DMS153 (cell line): ENCODE results near the gene CGB8.
"Not testable (repeated sequence)": the region's sequence is repeated elsewhere in the genome, so short reads cannot be mapped to it uniquely, and the experiment has no call there.

Experiments
- DNase-seq: peaks from one replicate; lab custom pipeline; 2025; lab: John Stamatoyannopoulos, UW

The CGB8 gene

GRCh38 chr19:49030323-49030722 lies 18.6 kb downstream of the CGB8 start:
- DNase-seq = not testable (repeated sequence)

GRCh38 chr19:49029749-49030148 lies 19.2 kb downstream of the CGB8 start:
- not testable (repeated sequence) for DNase-seq

GRCh38 chr19:49028686-49029085 lies 20.2 kb downstream of the CGB8 start:
- not testable (repeated sequence) for DNase-seq

GRCh38 chr19:49025599-49025998 lies 23.3 kb downstream of the CGB8 start:
- DNase-seq = not testable (repeated sequence)

GRCh38 chr19:49025088-49025487 lies 23.8 kb downstream of the CGB8 start:
- not testable (repeated sequence) for DNase-seq

GRCh38 chr19:49024233-49024632 lies 24.7 kb downstream of the CGB8 start, which contains the start of gene CGB3:
Gene CGB3, minus strand, starts transcription at chr19:49024333. Its CDS starts 362 bp downstream, at chr19:49023971.
- DNase-seq = not testable (repeated sequence)

GRCh38 chr19:49022116-49022515 lies 26.8 kb downstream of the CGB8 start:
- DNase-seq = no peak

GRCh38 chr19:49020931-49021895 lies 27.7 kb downstream of the CGB8 start:
- no peak for DNase-seq

- DNase-seq = no peak
Measured at GRCh38 chr19:49020342-49020741, 28.6 kb downstream of the CGB8 start.

GRCh38 chr19:49019242-49019932 lies 29.5 kb downstream of the CGB8 start:
- DNase-seq = peak; percentile 51

GRCh38 chr19:49018388-49019241 lies 30.3 kb downstream of the CGB8 start:
- DNase-seq = not testable (repeated sequence)

GRCh38 chr19:49017666-49018351 lies 31.1 kb downstream of the CGB8 start:
- no peak for DNase-seq

- DNase-seq = no peak
Measured at GRCh38 chr19:49017041-49017665, 31.8 kb downstream of the CGB8 start, which contains the start of gene LHB. Gene LHB, minus strand, starts transcription at chr19:49017091. Its CDS starts 10 bp downstream, at chr19:49017081.

- no peak for DNase-seq
Measured at GRCh38 chr19:49016067-49016839, 32.7 kb downstream of the CGB8 start.

GRCh38 chr19:49014870-49015255 lies 34.0 kb downstream of the CGB8 start:
- DNase-seq = no peak

- no peak for DNase-seq
Measured at GRCh38 chr19:49014123-49014869, 34.6 kb downstream of the CGB8 start.

- no peak for DNase-seq
Measured at GRCh38 chr19:49011194-49011593, 37.7 kb downstream of the CGB8 start.

- DNase-seq = no peak
Measured at GRCh38 chr19:49010453-49010852, 38.5 kb downstream of the CGB8 start.

GRCh38 chr19:49009828-49010227 lies 39.1 kb downstream of the CGB8 start:
- no peak for DNase-seq
